Retinal pigment epithelial cell (primary cell): Measurements from ENCODE around the gene RHEB.

Experiments
- DNase-seq: peaks from one replicate; pipeline ENCODE4 v3.0.0-alpha.2; 2010; ENCODE audit warnings: low read depth
- H3K4me3 ChIP-seq: 2 replicates; pipeline ENCODE4 v1.5.1; 2011; ENCODE audit warnings: mild to moderate bottlenecking, low read length, control low read depth, moderate library complexity
- TF ChIP-seq, protein P1 (sequence below): conservative IDR thresholded peaks from 2 replicates; pipeline ENCODE4 v1.5.1; 2011; ENCODE audit warnings: low read depth, low read length, control low read depth, inconsistent platforms

Gene RHEB

DNA sequence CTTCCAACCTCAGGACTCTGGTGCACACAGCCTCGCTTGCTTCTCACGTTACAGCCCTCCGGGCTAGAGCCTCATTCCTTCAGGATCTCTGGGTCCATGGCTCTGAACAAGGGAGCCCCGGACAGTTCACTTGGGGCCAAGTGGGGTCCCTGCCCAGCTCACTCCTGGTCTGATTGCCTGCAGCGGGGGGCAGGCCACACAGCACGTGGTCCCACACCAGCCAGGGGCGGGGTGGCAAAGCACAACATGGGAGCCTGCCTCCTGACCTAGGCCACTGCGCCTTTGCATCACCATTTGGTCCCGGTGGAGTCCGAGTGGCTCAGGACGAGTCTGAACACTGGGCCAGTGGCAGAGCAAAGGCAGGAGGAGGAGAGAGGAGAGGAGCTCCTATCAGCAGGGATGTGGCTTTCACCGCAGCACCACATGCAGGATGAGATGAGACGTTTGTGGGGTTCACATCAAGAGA lies 66.3 kb downstream of the RHEB start:
- no peak overlapping the region for H3K4me3 ChIP-seq
- DNase-seq, result no peak
- TF ChIP-seq, protein P1, sequence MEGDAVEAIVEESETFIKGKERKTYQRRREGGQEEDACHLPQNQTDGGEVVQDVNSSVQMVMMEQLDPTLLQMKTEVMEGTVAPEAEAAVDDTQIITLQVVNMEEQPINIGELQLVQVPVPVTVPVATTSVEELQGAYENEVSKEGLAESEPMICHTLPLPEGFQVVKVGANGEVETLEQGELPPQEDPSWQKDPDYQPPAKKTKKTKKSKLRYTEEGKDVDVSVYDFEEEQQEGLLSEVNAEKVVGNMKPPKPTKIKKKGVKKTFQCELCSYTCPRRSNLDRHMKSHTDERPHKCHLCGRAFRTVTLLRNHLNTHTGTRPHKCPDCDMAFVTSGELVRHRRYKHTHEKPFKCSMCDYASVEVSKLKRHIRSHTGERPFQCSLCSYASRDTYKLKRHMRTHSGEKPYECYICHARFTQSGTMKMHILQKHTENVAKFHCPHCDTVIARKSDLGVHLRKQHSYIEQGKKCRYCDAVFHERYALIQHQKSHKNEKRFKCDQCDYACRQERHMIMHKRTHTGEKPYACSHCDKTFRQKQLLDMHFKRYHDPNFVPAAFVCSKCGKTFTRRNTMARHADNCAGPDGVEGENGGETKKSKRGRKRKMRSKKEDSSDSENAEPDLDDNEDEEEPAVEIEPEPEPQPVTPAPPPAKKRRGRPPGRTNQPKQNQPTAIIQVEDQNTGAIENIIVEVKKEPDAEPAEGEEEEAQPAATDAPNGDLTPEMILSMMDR, result no peak

DNA sequence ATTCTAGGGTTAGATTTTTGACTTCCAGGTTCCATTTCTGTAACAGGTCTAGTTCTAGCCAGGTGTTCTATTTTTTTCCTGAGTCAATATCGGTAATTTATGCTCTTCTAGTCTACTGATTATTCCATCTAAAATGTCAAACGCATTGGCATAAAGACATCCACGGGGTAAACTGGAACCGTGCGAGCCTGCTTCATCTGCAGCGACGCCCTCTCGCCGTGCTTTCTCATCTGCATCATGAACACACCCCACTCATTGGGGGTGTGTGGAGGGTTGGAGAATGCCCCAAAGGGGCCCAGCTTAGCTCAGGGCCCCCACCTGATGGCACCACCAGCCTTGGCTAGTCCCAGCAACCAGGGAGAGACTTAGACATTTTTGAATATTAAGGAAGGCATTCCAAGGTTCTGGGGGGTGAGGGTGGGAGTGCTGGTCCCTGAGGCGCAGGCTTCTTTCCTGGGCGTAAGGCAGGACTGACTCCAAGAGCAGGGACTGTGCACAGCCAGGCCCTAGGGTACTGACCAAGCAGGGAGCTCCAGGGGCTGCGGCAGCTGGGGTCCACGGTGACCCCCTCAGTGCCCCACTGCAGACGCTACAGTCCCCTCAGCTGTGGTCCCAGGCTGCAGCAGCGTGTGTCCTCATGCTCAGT lies 66.9 kb downstream of the RHEB start:
- TF ChIP-seq, protein P1, result no peak
- no peak overlapping the region for H3K4me3 ChIP-seq
- DNase-seq, result no peak

DNA sequence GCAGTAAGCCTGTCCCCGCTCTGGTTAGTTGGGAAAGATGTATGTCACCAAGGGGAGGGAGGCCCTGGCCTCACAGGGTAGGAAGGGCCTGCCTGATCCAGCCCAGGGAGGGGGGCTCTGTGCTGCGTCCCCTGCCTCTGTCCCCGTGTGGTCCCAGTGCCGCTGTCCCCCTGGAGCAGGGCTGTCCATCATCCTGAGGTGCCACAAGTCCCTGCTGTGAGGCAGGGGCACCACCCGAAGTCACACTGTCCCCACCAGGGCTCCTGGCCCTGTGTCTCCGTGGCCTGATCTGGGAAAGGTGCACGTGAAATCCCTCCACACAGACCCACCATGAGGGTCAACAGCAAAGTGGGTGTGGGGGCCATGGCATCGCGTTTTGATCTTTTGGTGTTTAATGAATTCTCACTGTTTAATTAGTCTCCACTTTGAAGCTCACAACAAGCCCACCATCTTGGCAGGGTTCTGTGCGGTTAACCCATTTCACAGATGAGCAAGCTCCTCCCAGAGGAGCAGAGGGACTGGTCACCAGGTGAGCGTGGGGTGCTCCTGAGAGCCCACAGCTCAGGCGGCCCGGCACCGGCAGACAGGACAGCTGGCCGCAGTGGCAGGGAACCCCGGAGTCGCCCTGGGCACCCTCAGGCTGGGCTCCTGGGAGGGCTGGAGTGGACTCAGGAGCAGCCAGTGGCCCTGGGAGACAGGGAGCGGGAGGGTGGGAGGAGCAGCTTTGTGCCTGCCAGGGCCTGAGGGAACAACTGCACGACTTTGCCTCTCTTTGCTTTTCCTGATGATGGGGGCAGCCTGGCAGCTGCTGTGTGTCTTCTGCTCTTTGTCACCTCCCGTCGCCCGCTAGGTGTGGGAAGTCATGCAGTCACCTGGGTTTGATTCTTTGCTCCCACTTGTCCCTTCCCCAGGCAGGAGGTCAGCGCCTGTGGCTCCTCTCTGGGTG lies 67.8 kb downstream of the RHEB start:
- H3K4me3 ChIP-seq, result no peak overlapping the region
- TF ChIP-seq, protein P1, result no peak
- no peak for DNase-seq

GRCh38 chr7:151451156-151451555 lies 68.5 kb downstream of the RHEB start:
- H3K4me3 ChIP-seq, result no peak overlapping the region
- TF ChIP-seq, protein P1, result no peak
- no peak for DNase-seq

GRCh38 chr7:151449990-151450389 lies 69.7 kb downstream of the RHEB start:
- H3K4me3 ChIP-seq, result no peak overlapping the region
- TF ChIP-seq, protein P1, result no peak
- DNase-seq, result no peak

- DNase-seq, result no peak
- TF ChIP-seq, protein P1, result peak; percentile 82
- peak overlapping the region; percentile 41 for H3K4me3 ChIP-seq
Measured at GRCh38 chr7:151448261-151449252, 71.1 kb downstream of the RHEB start.
